ENCODE results near the gene ZBTB38.

- TF ChIP-seq REST (IDR thresholded peaks at IDR 0.05; ENCODE audit: insufficient read depth in 1 of 2, low read depth in 2 of 2, low read length in 1 of 2) (no peak), CTCF (IDR thresholded peaks at IDR 0.05) (no peak), POLR2AphosphoS5 (IDR thresholded peaks at IDR 0.05; ENCODE audit: low read depth, low read length) (no peak), SIN3A (IDR thresholded peaks at IDR 0.05; ENCODE audit: borderline replicate concordance, insufficient read depth, low read depth, low read length) (no peak), TCF7L2 (IDR thresholded peaks at IDR 0.05; ENCODE audit: low read depth, low read length) (no peak)
Measured at GRCh38 chr3:141343865-141344271, 24.4 kb upstream of the ZBTB38 start.
